H9 (cell line): Measurements from ENCODE around the gene RCSD1. TPM values are rescaled to one million over a fixed set of nuclear protein-coding genes. Genes with fewer than 3 reads are reported as not detected.

Experiments used
- DNase-seq: peaks from one replicate; pipeline ENCODE4 v3.0.0-alpha.2; 2017
- H2AFZ ChIP-seq: one replicate; pipeline ENCODE4 v1.6.1; 2013; ENCODE audit warnings: mild to moderate bottlenecking, low read length, control low read depth, moderate library complexity
- H2AK5ac ChIP-seq: 2 replicates; pipeline ENCODE4 v1.6.1; 2013; ENCODE audit warnings: low read length, control low read depth, mixed read lengths; ENCODE audit not compliant: insufficient read length
- H2BK120ac ChIP-seq: one replicate; pipeline ENCODE4 v1.6.1; 2013; ENCODE audit warnings: low read depth, mild to moderate bottlenecking, low read length, control low read depth, inconsistent platforms; ENCODE audit not compliant: poor library complexity, severe bottlenecking
- H2BK12ac ChIP-seq: 2 replicates; pipeline ENCODE4 v1.6.1; 2013; ENCODE audit warnings: low read length, control low read depth, mixed read lengths, low read depth; ENCODE audit not compliant: insufficient read length
- H2BK15ac ChIP-seq: 2 replicates; pipeline ENCODE4 v1.6.1; 2013; ENCODE audit warnings: low read depth, low read length, control low read depth
- H2BK20ac ChIP-seq: one replicate; pipeline ENCODE4 v1.6.1; 2013; ENCODE audit warnings: low read depth, mild to moderate bottlenecking, low read length, control low read depth, inconsistent platforms; ENCODE audit not compliant: poor library complexity, severe bottlenecking
- H2BK5ac ChIP-seq: 2 replicates; pipeline ENCODE4 v1.6.1; 2013; ENCODE audit warnings: low read length, control low read depth, mixed read lengths; ENCODE audit not compliant: insufficient read length
- H3K14ac ChIP-seq: 2 replicates; pipeline ENCODE4 v1.6.1; 2013; ENCODE audit warnings: low read length, control low read depth; ENCODE audit not compliant: insufficient read depth
- H3K18ac ChIP-seq: 2 replicates; pipeline ENCODE4 v1.6.1; 2013; ENCODE audit warnings: low read depth, mild to moderate bottlenecking, mixed read lengths, low read length, control low read depth; ENCODE audit not compliant: insufficient read length
- H3K23ac ChIP-seq: 2 replicates; pipeline ENCODE4 v1.6.1; 2013; ENCODE audit warnings: low read length, control low read depth, mixed read lengths, low read depth; ENCODE audit not compliant: insufficient read length
- H3K23me2 ChIP-seq: 2 replicates; pipeline ENCODE4 v1.6.1; 2013; ENCODE audit warnings: low read depth, mild to moderate bottlenecking, mixed read lengths, low read length, control low read depth; ENCODE audit not compliant: insufficient read length, poor library complexity, severe bottlenecking
- H3K27ac ChIP-seq: 2 replicates; pipeline ENCODE4 v1.5.1; 2013; ENCODE audit warnings: low read length, control low read depth, mixed read lengths, low read depth; ENCODE audit not compliant: insufficient read length
- H3K27me3 ChIP-seq: 2 replicates; pipeline ENCODE4 v1.6.1; 2013; ENCODE audit warnings: low read length, control low read depth, inconsistent platforms; ENCODE audit not compliant: insufficient read depth
- H3K4ac ChIP-seq: 2 replicates; pipeline ENCODE4 v1.6.1; 2013; ENCODE audit warnings: low read depth, mild to moderate bottlenecking, control low read depth, inconsistent platforms, low read length, moderate library complexity
- H3K4me1 ChIP-seq: 2 replicates; pipeline ENCODE4 v1.6.1; 2013; ENCODE audit warnings: low read length, control low read depth, inconsistent platforms; ENCODE audit not compliant: insufficient read depth
- H3K4me2 ChIP-seq: 2 replicates; pipeline ENCODE4 v1.6.1; 2013; ENCODE audit warnings: low read length, control low read depth, mixed read lengths; ENCODE audit not compliant: insufficient read length, insufficient read depth
- H3K56ac ChIP-seq: 2 replicates; pipeline ENCODE4 v1.6.1; 2013; ENCODE audit warnings: low read depth, mild to moderate bottlenecking, mixed read lengths, low read length, control low read depth; ENCODE audit not compliant: insufficient read length
- H3K79me1 ChIP-seq: 2 replicates; pipeline ENCODE4 v1.6.1; 2013; ENCODE audit warnings: low read depth, mild to moderate bottlenecking, moderate library complexity, low read length, control low read depth, inconsistent platforms; ENCODE audit not compliant: insufficient read depth, poor library complexity, severe bottlenecking
- H3K79me2 ChIP-seq: 2 replicates; pipeline ENCODE4 v1.6.1; 2013; ENCODE audit warnings: low read length, control low read depth, inconsistent platforms; ENCODE audit not compliant: insufficient read depth
- H3K9ac ChIP-seq: 2 replicates; pipeline ENCODE4 v1.6.1; 2013; ENCODE audit warnings: low read length, control low read depth, mixed read lengths; ENCODE audit not compliant: insufficient read length; ENCODE audit errors: extremely low read depth
- H3K9me3 ChIP-seq: one replicate; pipeline ENCODE4 v1.6.1; 2013; ENCODE audit warnings: low read depth, low read length, inconsistent platforms; ENCODE audit not compliant: control insufficient read depth
- H3T11ph ChIP-seq: one replicate; pipeline ENCODE4 v1.6.1; 2013; ENCODE audit warnings: mild to moderate bottlenecking, low read length, control low read depth, inconsistent platforms
- H4K20me1 ChIP-seq: one replicate; pipeline ENCODE4 v1.6.1; 2013; ENCODE audit not compliant: control insufficient read depth, insufficient read length, insufficient read depth
- H4K5ac ChIP-seq: 2 replicates; pipeline ENCODE4 v1.6.1; 2013; ENCODE audit warnings: low read depth, mild to moderate bottlenecking, mixed read lengths, low read length, control low read depth; ENCODE audit not compliant: insufficient read length
- H4K8ac ChIP-seq: replicated peaks from 2 replicates; pipeline ENCODE4 v1.6.1; 2013; ENCODE audit warnings: low read length, control low read depth, mixed read lengths, low read depth; ENCODE audit not compliant: insufficient read length
- H4K91ac ChIP-seq: 2 replicates; pipeline ENCODE4 v1.6.1; 2013; ENCODE audit warnings: low read depth, mild to moderate bottlenecking, moderate library complexity, mixed read lengths, low read length, control low read depth; ENCODE audit not compliant: insufficient read length
- H3K27ac Mint-ChIP-seq, 3 experiments: 2 replicates in 2 of 3; 3 replicates in 1 of 3; pipeline ENCODE4 v1.8.0; 2020 to 2021; ENCODE audit warnings: mixed read lengths in 3 of 3, mild to moderate bottlenecking in 1 of 3, moderate library complexity in 1 of 3
- H3K27me3 Mint-ChIP-seq: 2 replicates; pipeline ENCODE4 v1.8.0; 2021; ENCODE audit warnings: low read depth, mild to moderate bottlenecking, moderate library complexity, mixed read lengths
- H3K36me3 Mint-ChIP-seq, 3 experiments: 2 replicates in 2 of 3; 3 replicates in 1 of 3; pipeline ENCODE4 v1.8.0; 2020 to 2021; ENCODE audit warnings: low read depth in 3 of 3, mixed read lengths in 3 of 3; ENCODE audit not compliant: insufficient read depth in 1 of 3
- H3K4me1 Mint-ChIP-seq, 2 experiments: 2 replicates each; pipeline ENCODE4 v1.8.0; 2020; ENCODE audit warnings: mixed read lengths in 2 of 2
- H3K4me3 Mint-ChIP-seq, 2 experiments: 2 replicates in 1 of 2; 3 replicates in 1 of 2; pipeline ENCODE4 v1.8.0; 2020 to 2021; ENCODE audit warnings: mild to moderate bottlenecking in 2 of 2, mixed read lengths in 2 of 2, moderate library complexity in 1 of 2
- H3K9me3 Mint-ChIP-seq, 2 experiments: 2 replicates in 1 of 2; 3 replicates in 1 of 2; pipeline ENCODE4 v1.8.0; 2020; ENCODE audit warnings: mild to moderate bottlenecking in 2 of 2, mixed read lengths in 2 of 2, moderate library complexity in 1 of 2
- WGBS: extraction: QIAGEN DNeasy Blood & Tissue Kit; methylation state at CpG from one replicate; pipeline ENCODE4 v1.1.7; 2013; ENCODE audit warnings: missing lambda C conversion rate, low lambda C conversion rate, mixed read lengths; ENCODE audit not compliant: insufficient read length; ENCODE audit errors: extremely low coverage; 5-methylcytosine and 5-hydroxymethylcytosine counted together
- total RNA-seq: library from RNA; stranded (reverse); gene quantifications from 2 replicates; pipeline ENCODE4 v1.2.1, GENCODE V29; 2021
- TF ChIP-seq, protein P1 (sequence below): fragments of 200-600 bp; sonication (generic); conservative IDR thresholded peaks from 3 replicates; pipeline ENCODE4 v1.8.0; 2021; ENCODE audit warnings: antibody characterized with exemption, mild to moderate bottlenecking

Gene RCSD1
- total RNA-seq, 1 experiment from 2014 or later = 0.13 TPM

DNA sequence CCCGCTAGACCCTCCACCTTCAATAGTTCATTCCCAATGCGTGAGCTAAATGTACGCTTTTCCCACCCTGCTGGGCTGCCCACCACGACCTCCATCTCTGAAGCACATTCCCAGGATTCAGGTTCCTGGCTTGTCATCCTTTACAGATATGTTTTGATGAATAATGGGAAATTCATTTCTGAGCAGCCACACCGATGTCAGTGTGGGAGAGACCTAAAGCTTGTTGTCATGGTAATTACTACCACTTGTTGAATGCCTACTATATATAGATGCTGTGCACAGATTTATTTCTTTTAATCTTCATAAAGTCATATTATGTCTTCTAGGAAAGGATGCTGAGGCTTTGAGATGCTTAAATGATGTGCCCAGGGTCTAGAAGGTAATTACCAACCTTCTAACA lies 8.0 kb downstream of the RCSD1 start:
- Histone ChIP-seq H3K79me1 (no peaks in the 10 kb centered on the region), H3K23me2 (peaks cover 3% of the 10 kb centered on the region), H3K23ac (no peak overlapping the region), H3K4ac (no peak overlapping the region), H3K4me2 (no peak overlapping the region), H4K5ac (no peak overlapping the region), H2BK12ac (no peak overlapping the region), H3K27ac (no peak overlapping the region), H2AK5ac (no peak overlapping the region), H2BK5ac (no peak overlapping the region), H4K8ac (no peak overlapping the region), H3T11ph (no peak overlapping the region), H3K4me1 (peaks cover 6% of the 10 kb centered on the region; the same call in 1 of the 2 replicates), H3K14ac (no peak overlapping the region), H3K9me3 (no peaks in the 10 kb centered on the region), H2BK120ac (no peak overlapping the region), H2BK20ac (no peak overlapping the region), H2AFZ (no peak overlapping the region), H2BK15ac (no peak overlapping the region), H3K18ac (no peak overlapping the region), H3K9ac (no peak overlapping the region), H4K20me1 (no peaks in the 10 kb centered on the region), H3K79me2 (no peaks in the 10 kb centered on the region), H3K27me3 (peaks cover 3% of the 10 kb centered on the region; the same call in 1 of the 2 replicates), H4K91ac (no peak overlapping the region), H3K56ac (no peak overlapping the region)
- Mint-ChIP-seq H3K9me3 (no peaks in the 10 kb centered on the region), H3K4me3 (no peak overlapping the region), H3K27me3 (peaks cover 50% of the 10 kb centered on the region), H3K36me3 (peaks cover 0 to 2% (median 0%) of the 10 kb centered on the region in 3 experiments; a peak in 1 of 7 replicates), H3K27ac (no peak overlapping the region), H3K4me1 (peaks cover 10 to 11% of the 10 kb centered on the region in 2 experiments)
- TF ChIP-seq, protein P1, sequence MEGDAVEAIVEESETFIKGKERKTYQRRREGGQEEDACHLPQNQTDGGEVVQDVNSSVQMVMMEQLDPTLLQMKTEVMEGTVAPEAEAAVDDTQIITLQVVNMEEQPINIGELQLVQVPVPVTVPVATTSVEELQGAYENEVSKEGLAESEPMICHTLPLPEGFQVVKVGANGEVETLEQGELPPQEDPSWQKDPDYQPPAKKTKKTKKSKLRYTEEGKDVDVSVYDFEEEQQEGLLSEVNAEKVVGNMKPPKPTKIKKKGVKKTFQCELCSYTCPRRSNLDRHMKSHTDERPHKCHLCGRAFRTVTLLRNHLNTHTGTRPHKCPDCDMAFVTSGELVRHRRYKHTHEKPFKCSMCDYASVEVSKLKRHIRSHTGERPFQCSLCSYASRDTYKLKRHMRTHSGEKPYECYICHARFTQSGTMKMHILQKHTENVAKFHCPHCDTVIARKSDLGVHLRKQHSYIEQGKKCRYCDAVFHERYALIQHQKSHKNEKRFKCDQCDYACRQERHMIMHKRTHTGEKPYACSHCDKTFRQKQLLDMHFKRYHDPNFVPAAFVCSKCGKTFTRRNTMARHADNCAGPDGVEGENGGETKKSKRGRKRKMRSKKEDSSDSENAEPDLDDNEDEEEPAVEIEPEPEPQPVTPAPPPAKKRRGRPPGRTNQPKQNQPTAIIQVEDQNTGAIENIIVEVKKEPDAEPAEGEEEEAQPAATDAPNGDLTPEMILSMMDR = no peak
- no CpG with 5 or more reads among the region's 5 CpGs for WGBS
- DNase-seq = no peak
